Lower lobe of right lung (tissue), 2 donors: ENCODE measurements around the gene EIF3F. TPM values are rescaled to one million over a fixed set of nuclear protein-coding genes. Genes with fewer than 3 reads are reported as not detected.

Source experiments
- ATAC-seq, 2 donors: fragments of 200-7000 bp; cut with Tn5 transposase; one replicate each; pipeline ENCODE4 v1.9.1; 2020 to 2022; ENCODE audit warnings: mild to moderate bottlenecking in 2 of 2, moderate library complexity in 2 of 2
- DNase-seq: peaks from one replicate; pipeline ENCODE4 v3.0.0-alpha.2; 2020
- H3K27ac ChIP-seq: fragments of 200-600 bp; one replicate; pipeline ENCODE4 v1.8.0; 2022
- H3K27me3 ChIP-seq: fragments of 200-600 bp; one replicate; pipeline ENCODE4 v1.8.0; 2022; ENCODE audit warnings: low read depth
- H3K36me3 ChIP-seq: fragments of 200-600 bp; one replicate; pipeline ENCODE4 v1.8.0; 2022; ENCODE audit warnings: mild to moderate bottlenecking
- H3K4me1 ChIP-seq: fragments of 200-600 bp; one replicate; pipeline ENCODE4 v1.8.0; 2022
- H3K4me3 ChIP-seq: fragments of 200-600 bp; one replicate; pipeline ENCODE4 v1.8.0; 2022; ENCODE audit warnings: mild to moderate bottlenecking
- H3K9me3 ChIP-seq: fragments of 200-600 bp; one replicate; pipeline ENCODE4 v1.8.0; 2022
- intact Hi-C: fragments of 100-400 bp; cut with DNase I; formaldehyde crosslinking; loops from one replicate; pipeline ENCODE4 v1.11.0; 2022
- total RNA-seq: library from RNA; stranded (reverse); fragmentation: NEBNext Ultra II Directional; extraction: Animal tissue kit (Norgen Biotek cat#: 25700); gene quantifications from one replicate; pipeline ENCODE4 v1.2.1, GENCODE V29; 2021
- TF ChIP-seq, protein P1 (sequence below): fragments of 200-600 bp; IDR thresholded peaks from one replicate; pipeline ENCODE4 v1.8.0; 2022; ENCODE audit warnings: antibody characterized with exemption, mild to moderate bottlenecking
- donor health status: DM: no; HTN: yes; CAD: no; lungs with severe emphysema.

EIF3F gene
- total RNA-seq, 1 donor from 2014 or later = 201 TPM

DNA sequence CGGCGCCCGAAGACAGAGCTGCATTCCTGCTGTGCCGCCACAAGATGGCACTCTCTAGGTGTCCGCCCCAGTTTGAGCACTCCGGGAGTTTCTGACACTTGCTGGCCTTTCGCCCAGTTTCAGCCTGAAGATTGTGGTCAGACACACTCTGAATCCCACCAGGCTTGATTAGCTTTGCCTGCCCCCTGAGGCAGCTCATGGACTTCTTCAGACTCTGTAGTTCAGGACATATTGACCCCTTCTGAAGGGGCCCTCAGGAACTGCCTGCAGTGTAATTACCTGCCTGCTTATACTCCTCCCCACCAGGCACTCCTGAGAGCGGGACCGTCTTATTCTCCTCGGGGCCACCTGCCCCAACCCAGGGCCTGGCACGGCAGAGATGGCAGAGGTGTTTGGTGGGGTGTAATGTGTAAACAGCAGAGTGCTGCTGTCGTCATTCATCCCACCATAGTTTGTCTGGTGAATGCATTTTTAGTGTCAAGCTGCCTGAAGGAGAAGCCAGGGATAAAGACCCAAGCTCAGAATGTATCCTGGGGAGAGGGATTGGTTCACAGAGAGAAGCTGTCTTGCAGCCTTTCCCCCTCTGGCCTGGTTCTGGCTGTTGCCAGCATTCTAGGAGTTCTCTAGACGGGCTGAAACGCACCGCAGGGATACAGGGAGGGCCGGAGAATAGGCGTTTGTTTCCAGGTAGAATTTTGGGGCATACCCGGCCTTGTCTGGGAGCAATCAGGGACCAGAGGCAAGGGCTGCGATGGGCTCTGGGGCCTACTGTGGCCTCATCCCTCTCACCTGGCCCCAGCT is 46.4 kb downstream of the EIF3F start:
- Histone ChIP-seq H3K4me1 (no peaks in the 10 kb centered on the region), H3K27me3 (peaks cover 19% of the 10 kb centered on the region), H3K36me3 (no peaks in the 10 kb centered on the region), H3K27ac (no peak overlapping the region), H3K9me3 (no peaks in the 10 kb centered on the region), H3K4me3 (no peak overlapping the region)
- peak; percentile 84 to 87 for ATAC-seq
- TF ChIP-seq, protein P1, sequence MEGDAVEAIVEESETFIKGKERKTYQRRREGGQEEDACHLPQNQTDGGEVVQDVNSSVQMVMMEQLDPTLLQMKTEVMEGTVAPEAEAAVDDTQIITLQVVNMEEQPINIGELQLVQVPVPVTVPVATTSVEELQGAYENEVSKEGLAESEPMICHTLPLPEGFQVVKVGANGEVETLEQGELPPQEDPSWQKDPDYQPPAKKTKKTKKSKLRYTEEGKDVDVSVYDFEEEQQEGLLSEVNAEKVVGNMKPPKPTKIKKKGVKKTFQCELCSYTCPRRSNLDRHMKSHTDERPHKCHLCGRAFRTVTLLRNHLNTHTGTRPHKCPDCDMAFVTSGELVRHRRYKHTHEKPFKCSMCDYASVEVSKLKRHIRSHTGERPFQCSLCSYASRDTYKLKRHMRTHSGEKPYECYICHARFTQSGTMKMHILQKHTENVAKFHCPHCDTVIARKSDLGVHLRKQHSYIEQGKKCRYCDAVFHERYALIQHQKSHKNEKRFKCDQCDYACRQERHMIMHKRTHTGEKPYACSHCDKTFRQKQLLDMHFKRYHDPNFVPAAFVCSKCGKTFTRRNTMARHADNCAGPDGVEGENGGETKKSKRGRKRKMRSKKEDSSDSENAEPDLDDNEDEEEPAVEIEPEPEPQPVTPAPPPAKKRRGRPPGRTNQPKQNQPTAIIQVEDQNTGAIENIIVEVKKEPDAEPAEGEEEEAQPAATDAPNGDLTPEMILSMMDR = peak; percentile 89
- intact Hi-C loops = no loop called here
- peak; percentile 75 for DNase-seq

DNA sequence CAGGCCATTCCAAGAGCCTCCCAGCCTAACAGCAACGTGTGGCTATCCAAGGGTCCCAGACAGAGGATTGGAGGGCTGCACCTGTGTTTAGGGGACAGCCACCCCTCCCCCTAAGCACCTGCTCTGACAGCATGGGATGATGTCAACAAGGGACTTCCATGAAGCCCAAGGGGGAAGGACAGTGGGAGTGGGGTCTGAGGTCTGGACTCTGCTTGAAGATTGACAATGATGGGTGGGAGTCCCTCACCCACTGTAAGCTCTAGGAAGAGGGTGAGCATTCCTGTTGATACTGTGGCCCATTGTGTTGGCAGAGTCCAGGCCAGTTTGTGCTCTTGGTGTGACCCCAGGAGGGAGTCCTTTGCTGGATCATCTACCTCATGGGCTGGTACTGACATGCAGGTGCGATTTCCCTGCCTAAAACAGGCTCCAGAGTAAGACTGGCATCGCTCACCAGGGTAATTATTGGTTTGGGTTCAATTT is 47.0 kb downstream of the EIF3F start:
- no peaks in the 10 kb centered on the region for H3K36me3 ChIP-seq
- intact Hi-C loops = no loop called here
- H3K4me3 ChIP-seq = no peak overlapping the region
- TF ChIP-seq, protein P1 = no peak
- no peak for ATAC-seq
- no peak overlapping the region for H3K27ac ChIP-seq
- no peak for DNase-seq
- H3K4me1 ChIP-seq = no peaks in the 10 kb centered on the region
- no peaks in the 10 kb centered on the region for H3K9me3 ChIP-seq
- peaks cover 19% of the 10 kb centered on the region for H3K27me3 ChIP-seq

GRCh38 chr11:8034604-8035190 is 47.6 kb downstream of the EIF3F start:
- H3K9me3 ChIP-seq = no peaks in the 10 kb centered on the region
- DNase-seq (no peak), ATAC-seq (no peak)
- intact Hi-C loops = no loop called here
- no peak overlapping the region for H3K27ac ChIP-seq
- TF ChIP-seq, protein P1 = no peak
- H3K4me3 ChIP-seq = no peak overlapping the region
- H3K4me1 ChIP-seq = no peaks in the 10 kb centered on the region
- H3K36me3 ChIP-seq = no peaks in the 10 kb centered on the region
- peaks cover 19% of the 10 kb centered on the region for H3K27me3 ChIP-seq

DNA sequence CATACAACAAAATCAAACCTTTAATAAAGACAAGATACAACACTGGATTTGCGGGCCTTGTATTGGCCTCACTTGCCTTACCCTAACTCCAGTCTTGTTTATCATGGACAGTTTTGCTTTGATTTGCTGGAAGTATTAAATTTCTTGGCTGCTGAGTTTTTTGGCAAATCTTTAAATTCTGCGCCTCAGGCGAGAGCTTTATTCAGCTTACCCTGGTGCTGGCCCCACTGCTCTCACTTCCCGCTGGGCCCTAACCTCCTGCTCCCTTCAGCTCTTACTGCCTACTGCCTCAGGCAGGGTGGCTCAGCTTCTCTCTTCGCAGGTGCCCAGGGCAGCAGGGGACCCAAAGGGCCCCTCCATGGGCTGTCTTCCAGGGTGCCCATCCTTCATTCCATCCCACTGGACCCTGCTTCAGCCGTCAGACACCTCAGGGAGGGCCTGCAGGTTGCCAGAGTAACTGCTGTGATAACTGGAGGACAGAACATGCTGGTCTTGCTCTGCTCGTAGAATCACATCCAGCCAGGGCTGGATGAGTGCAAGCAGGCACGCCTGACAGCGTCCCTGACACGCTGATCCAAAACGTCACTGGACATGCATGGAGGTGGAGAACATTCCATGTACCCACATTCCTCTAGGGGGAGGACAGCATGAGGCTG is 48.2 kb downstream of the EIF3F start:
- TF ChIP-seq, protein P1 = no peak
- ATAC-seq (no peak), DNase-seq (no peak)
- Histone ChIP-seq H3K36me3 (no peaks in the 10 kb centered on the region), H3K4me1 (no peaks in the 10 kb centered on the region), H3K27ac (no peak overlapping the region), H3K27me3 (peaks cover 19% of the 10 kb centered on the region), H3K4me3 (no peak overlapping the region), H3K9me3 (no peaks in the 10 kb centered on the region)
- intact Hi-C loops = no loop called here

GRCh38 chr11:8036002-8036802 is 49.1 kb downstream of the EIF3F start:
- DNase-seq = no peak
- intact Hi-C loops = no loop called here

More at GRCh38 chr11:8036002-8036802, 49.1 kb downstream of the EIF3F start:
- no peak for ATAC-seq
- Histone ChIP-seq H3K36me3 (no peaks in the 10 kb centered on the region), H3K27ac (no peak overlapping the region), H3K4me1 (no peaks in the 10 kb centered on the region), H3K4me3 (no peak overlapping the region), H3K27me3 (peaks cover 16% of the 10 kb centered on the region), H3K9me3 (no peaks in the 10 kb centered on the region)
- TF ChIP-seq, protein P1 = no peak
